Measurements from ENCODE around the gene UVSSA. TPM values are rescaled to one million over a fixed set of nuclear protein-coding genes. Genes with fewer than 3 reads are reported as not detected.

Gene UVSSA
- total RNA-seq, 1 experiment from 2014 or later: 26.3 TPM

DNA sequence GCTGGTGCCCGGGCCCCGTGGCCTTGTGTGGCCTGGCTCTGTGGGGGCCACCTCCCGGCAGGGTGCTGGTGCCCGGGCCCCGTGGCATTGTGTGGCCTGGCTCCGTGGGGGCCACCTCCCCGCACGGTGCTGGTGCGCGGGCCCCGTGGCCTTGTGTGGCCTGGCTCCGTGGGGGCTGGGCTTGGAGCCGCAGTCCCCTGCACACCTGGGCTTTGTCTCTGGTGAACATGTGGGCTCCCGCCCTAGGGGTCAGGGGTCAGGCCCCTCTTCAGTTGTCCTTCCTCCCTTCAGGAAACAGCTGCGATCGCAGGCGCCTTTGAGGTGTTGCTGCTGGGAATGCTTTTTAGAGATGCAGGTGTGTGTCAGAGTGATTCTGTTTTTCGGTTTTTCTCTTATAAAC, 17.2 kb downstream of the UVSSA start:
- intact Hi-C loops (cut with micrococcal nuclease; ENCODE audit: unreplicated experiment): no loop called here
- H3K4me1 Mint-ChIP-seq (ENCODE audit: low read depth, unreplicated experiment): no peaks in the 10 kb centered on the region
- TF ChIP-seq, protein P1, sequence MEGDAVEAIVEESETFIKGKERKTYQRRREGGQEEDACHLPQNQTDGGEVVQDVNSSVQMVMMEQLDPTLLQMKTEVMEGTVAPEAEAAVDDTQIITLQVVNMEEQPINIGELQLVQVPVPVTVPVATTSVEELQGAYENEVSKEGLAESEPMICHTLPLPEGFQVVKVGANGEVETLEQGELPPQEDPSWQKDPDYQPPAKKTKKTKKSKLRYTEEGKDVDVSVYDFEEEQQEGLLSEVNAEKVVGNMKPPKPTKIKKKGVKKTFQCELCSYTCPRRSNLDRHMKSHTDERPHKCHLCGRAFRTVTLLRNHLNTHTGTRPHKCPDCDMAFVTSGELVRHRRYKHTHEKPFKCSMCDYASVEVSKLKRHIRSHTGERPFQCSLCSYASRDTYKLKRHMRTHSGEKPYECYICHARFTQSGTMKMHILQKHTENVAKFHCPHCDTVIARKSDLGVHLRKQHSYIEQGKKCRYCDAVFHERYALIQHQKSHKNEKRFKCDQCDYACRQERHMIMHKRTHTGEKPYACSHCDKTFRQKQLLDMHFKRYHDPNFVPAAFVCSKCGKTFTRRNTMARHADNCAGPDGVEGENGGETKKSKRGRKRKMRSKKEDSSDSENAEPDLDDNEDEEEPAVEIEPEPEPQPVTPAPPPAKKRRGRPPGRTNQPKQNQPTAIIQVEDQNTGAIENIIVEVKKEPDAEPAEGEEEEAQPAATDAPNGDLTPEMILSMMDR (IDR thresholded peaks at IDR 0.05; ENCODE audit: insufficient read depth in 1 of 2, low read depth in 1 of 2, low read length in 1 of 2, severe bottlenecking in 1 of 2, unreplicated experiment in 1 of 2): no peak
- CTCF ChIA-PET: interaction anchor here (1.3 kb wide), 1 partner anchor 8 kb away, joined by 6 read pairs; no protein-coding TSS in a partner anchor
- no peaks in the 10 kb centered on the region for H3K27me3 Mint-ChIP-seq (ENCODE audit: insufficient read depth, unreplicated experiment)
- H3K4me3 Mint-ChIP-seq (ENCODE audit: unreplicated experiment): no peak overlapping the region
- Histone ChIP-seq H3K9me3 (no peaks in the 10 kb centered on the region), H3K4me3 (ENCODE audit: low read depth, low read length) (no peak overlapping the region), H3K4me1 (no peaks in the 10 kb centered on the region), H3K36me3 (ENCODE audit: control insufficient read depth, insufficient read depth, low read length) (no peaks in the 10 kb centered on the region), H3K27me3 (replicated peaks; ENCODE audit: control insufficient read depth, insufficient read depth, low read length) (no peaks in the 10 kb centered on the region)
- H3K9me3 Mint-ChIP-seq (ENCODE audit: unreplicated experiment): no peaks in the 10 kb centered on the region
- DNase-seq: no peak
- no peak overlapping the region for H3K27ac Mint-ChIP-seq (ENCODE audit: unreplicated experiment)
- POLR2A ChIA-PET: no interaction called here
- peaks cover 33% of the 10 kb centered on the region for H3K36me3 Mint-ChIP-seq (ENCODE audit: insufficient read depth, unreplicated experiment)
- BruUV-seq (replicated peaks): no TSS peak

DNA sequence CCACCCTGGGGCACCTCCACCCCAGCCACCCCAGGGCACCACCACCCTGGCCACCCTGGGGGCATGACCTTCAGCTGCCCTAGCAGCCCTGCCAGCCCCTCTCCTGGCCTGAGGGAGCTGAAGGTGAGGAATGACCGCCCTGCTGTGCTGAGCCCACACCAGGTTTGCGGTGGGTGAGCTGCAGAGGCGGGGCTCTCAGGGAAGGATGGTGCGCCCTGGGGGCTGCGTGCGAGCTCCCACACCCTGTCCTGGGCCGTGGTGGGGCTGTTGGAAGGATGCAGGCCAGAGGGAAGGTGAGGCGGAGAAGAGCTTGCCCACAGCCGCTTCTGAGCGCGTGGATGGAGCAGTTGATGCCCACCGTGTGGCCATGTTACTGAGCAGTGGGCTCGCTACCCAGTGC, 17.7 kb downstream of the UVSSA start:
- peaks cover 31% of the 10 kb centered on the region for H3K36me3 Mint-ChIP-seq (ENCODE audit: insufficient read depth, unreplicated experiment)
- H3K27ac Mint-ChIP-seq (ENCODE audit: unreplicated experiment): no peak overlapping the region
- POLR2A ChIA-PET: no interaction called here
- CTCF ChIA-PET: interaction anchor here (1.3 kb wide), 1 partner anchor 9 kb away, joined by 6 read pairs; no protein-coding TSS in a partner anchor
- no peak overlapping the region for H3K4me3 Mint-ChIP-seq (ENCODE audit: unreplicated experiment)
- H3K9me3 ChIP-seq: no peaks in the 10 kb centered on the region
- no peaks in the 10 kb centered on the region for H3K9me3 Mint-ChIP-seq (ENCODE audit: unreplicated experiment)
- no peak overlapping the region for H3K4me3 ChIP-seq (ENCODE audit: low read depth, low read length)
- no TSS peak for BruUV-seq (replicated peaks)
- intact Hi-C loops (cut with micrococcal nuclease; ENCODE audit: unreplicated experiment): no loop called here
- no peaks in the 10 kb centered on the region for H3K27me3 ChIP-seq (replicated peaks; ENCODE audit: control insufficient read depth, insufficient read depth, low read length)
- no peak for DNase-seq
- TF ChIP-seq, protein P1 (IDR thresholded peaks at IDR 0.05; ENCODE audit: insufficient read depth in 1 of 2, low read depth in 1 of 2, low read length in 1 of 2, severe bottlenecking in 1 of 2, unreplicated experiment in 1 of 2): no peak
- H3K4me1 ChIP-seq: no peaks in the 10 kb centered on the region
- no peaks in the 10 kb centered on the region for H3K27me3 Mint-ChIP-seq (ENCODE audit: insufficient read depth, unreplicated experiment)
- H3K36me3 ChIP-seq (ENCODE audit: control insufficient read depth, insufficient read depth, low read length): no peaks in the 10 kb centered on the region
- H3K4me1 Mint-ChIP-seq (ENCODE audit: low read depth, unreplicated experiment): no peaks in the 10 kb centered on the region

GRCh38 chr4:1365271-1366178, 18.5 kb downstream of the UVSSA start:
- Mint-ChIP-seq H3K27me3 (ENCODE audit: insufficient read depth, unreplicated experiment) (no peaks in the 10 kb centered on the region), H3K27ac (ENCODE audit: unreplicated experiment) (no peak overlapping the region), H3K4me1 (ENCODE audit: low read depth, unreplicated experiment) (no peaks in the 10 kb centered on the region), H3K9me3 (ENCODE audit: unreplicated experiment) (no peaks in the 10 kb centered on the region), H3K36me3 (ENCODE audit: insufficient read depth, unreplicated experiment) (peaks cover 30% of the 10 kb centered on the region), H3K4me3 (ENCODE audit: unreplicated experiment) (no peak overlapping the region)
- intact Hi-C loops (cut with micrococcal nuclease; ENCODE audit: unreplicated experiment): no loop called here
- no peaks in the 10 kb centered on the region for H3K36me3 ChIP-seq (ENCODE audit: control insufficient read depth, insufficient read depth, low read length)
- no peak overlapping the region for H3K4me3 ChIP-seq (ENCODE audit: low read depth, low read length)
- H3K27me3 ChIP-seq (replicated peaks; ENCODE audit: control insufficient read depth, insufficient read depth, low read length): no peaks in the 10 kb centered on the region
- no peaks in the 10 kb centered on the region for H3K4me1 ChIP-seq
- TF ChIP-seq, protein P1 (IDR thresholded peaks at IDR 0.05; ENCODE audit: insufficient read depth in 1 of 2, low read depth in 1 of 2, low read length in 1 of 2, severe bottlenecking in 1 of 2, unreplicated experiment in 1 of 2): peak in 1 of 2 experiments; percentile 32
- BruUV-seq (replicated peaks): no TSS peak
- POLR2A ChIA-PET: no interaction called here
- CTCF ChIA-PET: interaction anchor here (1.0 to 1.3 kb wide), 2 partner anchors 9 to 254 kb away, joined by 6 read pairs; no protein-coding TSS in a partner anchor
- H3K9me3 ChIP-seq: no peaks in the 10 kb centered on the region
- peak; percentile 59 to 66 for DNase-seq
